Thoracic aorta (tissue), 2 donors: ENCODE results near the gene CEP72. TPM values are rescaled to one million over a fixed set of nuclear protein-coding genes. Genes with fewer than 3 reads are reported as not detected.

Experiments used
- ATAC-seq: fragments of 150-250 bp; one replicate; pipeline ENCODE4 v1.8.0; 2017; ENCODE audit warnings: low read depth; ENCODE audit not compliant: insufficient number of reproducible peaks, low FRiP score
- DNase-seq: peaks from one replicate; pipeline ENCODE4 v3.0.0-alpha.2; 2020; ENCODE audit warnings: low spot score
- H3K27ac ChIP-seq, 2 donors: fragments of 200-600 bp; sonication (generic); 1 replicate in 1 of 2; 2 replicates in 1 of 2; pipeline ENCODE4 v1.5.1; 2016; ENCODE audit warnings: mild to moderate bottlenecking in 2 of 2, moderate library complexity in 2 of 2
- H3K27me3 ChIP-seq: fragments of 200-600 bp; sonication (generic); replicated peaks from 2 replicates; pipeline ENCODE4 v1.6.0; 2016; ENCODE audit warnings: mild to moderate bottlenecking; ENCODE audit not compliant: insufficient read depth
- H3K36me3 ChIP-seq: fragments of 200-600 bp; sonication (generic); one replicate; pipeline ENCODE4 v1.5.1; 2016
- H3K4me1 ChIP-seq, 2 donors: fragments of 200-600 bp; sonication (generic); 1 replicate in 1 of 2; 2 replicates in 1 of 2; pipeline versions ENCODE4 v1.5.1 to v1.6.0; 2016; ENCODE audit warnings: low read depth in 2 of 2, mild to moderate bottlenecking in 1 of 2; ENCODE audit not compliant: control insufficient read depth in 1 of 2
- H3K4me3 ChIP-seq: fragments of 200-600 bp; sonication (generic); 2 replicates; pipeline ENCODE4 v1.5.1; 2016; ENCODE audit warnings: mild to moderate bottlenecking
- H3K9me3 ChIP-seq: fragments of 200-600 bp; sonication (generic); 2 replicates; pipeline ENCODE4 v1.5.1; 2016
- CTCF ChIP-seq: fragments of 200-600 bp; sonication (generic); IDR thresholded peaks from one replicate; pipeline ENCODE4 v1.5.1; 2019; ENCODE audit warnings: antibody characterized with exemption
- total RNA-seq, 2 donors: library from RNA; depleted of rRNA; stranded (reverse); fragments of >200 nt; gene quantifications; one replicate each; pipeline versions ENCODE4 v1.1.0 to v1.2.3, GENCODE V29; 2016

The CEP72 gene
- total RNA-seq, 2 donors from 2014 or later = 0.68 to 2.0 TPM

GRCh38 chr5:659496-660263 is 47.5 kb downstream of the CEP72 start:
- Histone ChIP-seq H3K27me3 (no peaks in the 10 kb centered on the region), H3K4me1 (no peaks in the 10 kb centered on the region), H3K4me3 (no peak overlapping the region), H3K36me3 (peaks cover 27% of the 10 kb centered on the region), H3K9me3 (no peaks in the 10 kb centered on the region), H3K27ac (no peak overlapping the region)
- no peak for DNase-seq
- no peak for ATAC-seq
- no peak for TF ChIP-seq CTCF

GRCh38 chr5:660491-661030 is 48.4 kb downstream of the CEP72 start:
- Histone ChIP-seq H3K36me3 (peaks cover 27% of the 10 kb centered on the region), H3K4me3 (no peak overlapping the region), H3K27ac (no peak overlapping the region), H3K4me1 (no peaks in the 10 kb centered on the region), H3K9me3 (no peaks in the 10 kb centered on the region), H3K27me3 (no peaks in the 10 kb centered on the region)
- DNase-seq (no peak), ATAC-seq (no peak)
- TF ChIP-seq CTCF = no peak

GRCh38 chr5:661891-662750 is 50.0 kb downstream of the CEP72 start:
- Histone ChIP-seq H3K4me1 (no peaks in the 10 kb centered on the region), H3K4me3 (no peak overlapping the region), H3K36me3 (peaks cover 27% of the 10 kb centered on the region), H3K27ac (no peak overlapping the region), H3K27me3 (no peaks in the 10 kb centered on the region), H3K9me3 (no peaks in the 10 kb centered on the region)
- ATAC-seq = no peak
- DNase-seq = no peak
- TF ChIP-seq CTCF = no peak

GRCh38 chr5:662751-663435 is 50.8 kb downstream of the CEP72 start:
- Histone ChIP-seq H3K4me3 (no peak overlapping the region), H3K9me3 (no peaks in the 10 kb centered on the region), H3K27ac (no peak overlapping the region), H3K36me3 (peaks cover 24% of the 10 kb centered on the region), H3K27me3 (no peaks in the 10 kb centered on the region), H3K4me1 (no peaks in the 10 kb centered on the region)
- ATAC-seq (no peak), DNase-seq (no peak)
- TF ChIP-seq CTCF = no peak
